Measurements from ENCODE around the gene ADGRA1.

- no peak for TF ChIP-seq POLR2A (IDR thresholded peaks at IDR 0.05)
- no peak for TF ChIP-seq CTCF (IDR thresholded peaks at IDR 0.05)
Measured at GRCh38 chr10:133179128-133179520, 91.4 kb downstream of the ADGRA1 start.
